HFFc6 (cell line): ENCODE measurements around the gene NTNG2. TPM values are rescaled to one million over a fixed set of nuclear protein-coding genes. Genes with fewer than 3 reads are reported as not detected.

Experiments
- DNase-seq: peaks from one replicate; pipeline ENCODE4 v3.0.0-alpha.2; 2018
- H3K27ac Mint-ChIP-seq: 2 replicates; pipeline ENCODE4 v1.8.0; 2020; ENCODE audit warnings: mild to moderate bottlenecking, mixed read lengths
- H3K27me3 Mint-ChIP-seq: 2 replicates; pipeline ENCODE4 v1.8.0; 2021; ENCODE audit warnings: mild to moderate bottlenecking, moderate library complexity, mixed read lengths; ENCODE audit not compliant: insufficient read depth
- H3K36me3 Mint-ChIP-seq: 2 replicates; pipeline ENCODE4 v1.8.0; 2021; ENCODE audit warnings: low read depth, mixed read lengths
- H3K4me1 Mint-ChIP-seq: 2 replicates; pipeline ENCODE4 v1.8.0; 2020; ENCODE audit warnings: low read depth, mixed read lengths
- H3K4me3 Mint-ChIP-seq: 2 replicates; pipeline ENCODE4 v1.8.0; 2020; ENCODE audit warnings: mild to moderate bottlenecking, moderate library complexity, mixed read lengths
- H3K9me3 Mint-ChIP-seq: 2 replicates; pipeline ENCODE4 v1.8.0; 2020; ENCODE audit warnings: mild to moderate bottlenecking, mixed read lengths
- CTCF ChIP-seq: fragments of 200-600 bp; sonication (generic); IDR thresholded peaks from 2 replicates; pipeline ENCODE4 v1.5.0; 2021; ENCODE audit warnings: antibody characterized with exemption, mild to moderate bottlenecking
- total RNA-seq, 6 experiments: library from RNA; stranded (reverse); fragmentation: NEBNext Ultra II Directional; extraction: Animal tissue kit (Norgen Biotek cat#: 25700); gene quantifications; 2 replicates in 1 of 6; 3 replicates in 5 of 6; pipeline ENCODE4 v1.2.3, GENCODE V29; 2021

NTNG2 gene
- total RNA-seq, 6 experiments from 2014 or later: 0.41 to 0.82 (median 0.51) TPM

- Mint-ChIP-seq H3K9me3 (no peaks in the 10 kb centered on the region), H3K27ac (no peak overlapping the region), H3K4me1 (peaks cover 10% of the 10 kb centered on the region), H3K27me3 (peaks cover 55% of the 10 kb centered on the region), H3K36me3 (0 out of 2 replicates have a peak, but pooled peaks cover 3% of the 10 kb centered on the region), H3K4me3 (no peak overlapping the region)
- no peak for DNase-seq
- TF ChIP-seq CTCF: no peak
Observed at GRCh38 chr9:132167192-132167591, 5.3 kb downstream of the NTNG2 start.

- Mint-ChIP-seq H3K4me1 (peaks cover 6% of the 10 kb centered on the region; the same call in 1 of the 2 replicates), H3K4me3 (no peak overlapping the region), H3K9me3 (no peaks in the 10 kb centered on the region), H3K36me3 (no peaks in the 10 kb centered on the region), H3K27ac (no peak overlapping the region), H3K27me3 (peaks cover 56% of the 10 kb centered on the region)
- DNase-seq: no peak
- no peak for TF ChIP-seq CTCF
Observed at GRCh38 chr9:132168347-132168746, 6.5 kb downstream of the NTNG2 start.

- no peak for DNase-seq
- H3K4me3 Mint-ChIP-seq: no peak overlapping the region
Observed at GRCh38 chr9:132168851-132169250, 7.0 kb downstream of the NTNG2 start.

GRCh38 chr9:132169672-132170392, 8.0 kb downstream of the NTNG2 start:
- Mint-ChIP-seq H3K9me3 (no peaks in the 10 kb centered on the region), H3K4me3 (no peak overlapping the region)
- DNase-seq: peak; percentile 30

More at GRCh38 chr9:132168851-132169250, 7.0 kb downstream of the NTNG2 start:
- Mint-ChIP-seq H3K27ac (no peak overlapping the region), H3K36me3 (no peaks in the 10 kb centered on the region), H3K9me3 (no peaks in the 10 kb centered on the region), H3K27me3 (peaks cover 53% of the 10 kb centered on the region), H3K4me1 (peaks cover 6% of the 10 kb centered on the region; the same call in 1 of the 2 replicates)
- TF ChIP-seq CTCF: no peak

GRCh38 chr9:132171702-132172101, 9.8 kb downstream of the NTNG2 start:
- DNase-seq: no peak
- peaks cover 45% of the 10 kb centered on the region for H3K27me3 Mint-ChIP-seq
- TF ChIP-seq CTCF: no peak
- no peak overlapping the region for H3K4me3 Mint-ChIP-seq
- H3K9me3 Mint-ChIP-seq: no peaks in the 10 kb centered on the region
- H3K4me1 Mint-ChIP-seq: no peaks in the 10 kb centered on the region
- peaks cover 5% of the 10 kb centered on the region; the same call in 1 of the 2 replicates for H3K36me3 Mint-ChIP-seq
- H3K27ac Mint-ChIP-seq: no peak overlapping the region

More at GRCh38 chr9:132169672-132170392, 8.0 kb downstream of the NTNG2 start:
- no peak overlapping the region for H3K27ac Mint-ChIP-seq
- peaks cover 3% of the 10 kb centered on the region; the same call in 1 of the 2 replicates for H3K4me1 Mint-ChIP-seq
- peaks cover 49% of the 10 kb centered on the region for H3K27me3 Mint-ChIP-seq
- peak; percentile 98 for TF ChIP-seq CTCF
- H3K36me3 Mint-ChIP-seq: peaks cover 5% of the 10 kb centered on the region; the same call in 1 of the 2 replicates
